ENCODE measurements around the gene FREM2. TPM values are rescaled to one million over a fixed set of nuclear protein-coding genes. Genes with fewer than 3 reads are reported as not detected.

The FREM2 gene
- total and polyA plus RNA-seq, 2 of the 13 experiments (the other 11 are each of a cell fraction or from before 2014, with no cell fraction given) = not detected

DNA sequence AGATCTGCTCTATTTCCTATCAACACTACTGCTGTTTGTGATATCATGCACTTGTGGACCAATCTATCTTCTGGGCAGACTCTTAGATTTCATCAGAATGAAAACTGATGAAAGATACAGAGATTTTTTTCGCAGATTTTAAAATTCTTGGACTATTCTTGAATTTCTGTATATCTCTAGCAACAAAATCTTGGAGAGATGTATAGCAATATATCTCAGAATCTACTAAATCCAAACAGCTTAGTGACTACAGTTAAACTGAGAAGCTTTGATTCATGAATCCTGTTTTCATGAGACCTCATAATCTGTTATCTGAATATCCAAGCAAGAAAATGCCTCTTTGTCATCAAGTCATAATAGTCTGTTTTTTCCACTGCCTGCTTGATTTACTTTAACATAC, 28.0 kb upstream of the FREM2 start:
- no peak overlapping the region for H3K27ac ChIP-seq (ENCODE audit: extremely low read length, insufficient read depth, low read length)
- CTCF ChIA-PET (ENCODE audit: low intra/inter-chr PET ratio, low total read pairs) = no interaction called here

More for the DNA sequence above, 28.0 kb upstream of the FREM2 start:
- DNase-seq (ENCODE audit: low spot score) = no peak
- in situ Hi-C loops (cut with HindIII; ENCODE audit: extremely low pct_ligation_motif_present, low pct_unique_long_range_greater_than_20kb) (no loop called here), intact Hi-C loops (cut with micrococcal nuclease; ENCODE audit: unreplicated experiment) (no loop called here)
- Histone ChIP-seq H2AFZ (ENCODE audit: low read length) (no peak overlapping the region), H3K27me3 (ENCODE audit: control insufficient read depth in 1 of 2, insufficient read depth in 2 of 2, low read length in 2 of 2) (no peaks in the 10 kb centered on the region; a peak in 1 of 5 replicates), H3K4me1 (ENCODE audit: insufficient read depth, low read length) (no peaks in the 10 kb centered on the region), H3K4me2 (ENCODE audit: low read depth, low read length) (no peak overlapping the region), H3K4me3 (replicated peaks in 1 of 3; ENCODE audit: insufficient read depth in 1 of 3, low read depth in 2 of 3, low read length in 3 of 3) (no peak overlapping the region), H3K36me3 (replicated peaks in 1 of 2; ENCODE audit: control insufficient read depth in 1 of 2, insufficient read depth in 2 of 2, low read length in 2 of 2) (no peaks in the 10 kb centered on the region), H3K9me3 (ENCODE audit: low read length) (no peaks in the 10 kb centered on the region), H4K20me1 (ENCODE audit: insufficient read depth, low read length) (no peaks in the 10 kb centered on the region), H3K79me2 (ENCODE audit: insufficient read depth, low read length) (no peaks in the 10 kb centered on the region), H3K9ac (ENCODE audit: insufficient read depth, low read depth, low read length) (no peak overlapping the region)
- no peak for FAIRE-seq
- ATAC-seq = no peak
- BruUV-seq (replicated peaks) = no TSS peak
- TF ChIP-seq ZFP37 (CRISPR knock-in tag; IDR thresholded peaks at IDR 0.05; ENCODE audit: borderline replicate concordance) (no peak), ZBTB42 (CRISPR knock-in tag; IDR thresholded peaks at IDR 0.05) (no peak), CBX1 (IDR thresholded peaks at IDR 0.05; ENCODE audit: low read depth) (no peak), ZNF83 (CRISPR knock-in tag; IDR thresholded peaks at IDR 0.05; ENCODE audit: borderline replicate concordance) (no peak), ZNF232 (CRISPR knock-in tag; IDR thresholded peaks at IDR 0.05; ENCODE audit: borderline replicate concordance) (no peak), ZNF670 (CRISPR knock-in tag; IDR thresholded peaks at IDR 0.05; ENCODE audit: borderline replicate concordance) (no peak), ZNF460 (CRISPR knock-in tag; IDR thresholded peaks at IDR 0.05; ENCODE audit: borderline replicate concordance) (no peak), REPIN1 (CRISPR knock-in tag; IDR thresholded peaks at IDR 0.05; ENCODE audit: borderline replicate concordance, low read depth) (no peak), ZNF619 (CRISPR knock-in tag; IDR thresholded peaks at IDR 0.05) (no peak), ZNF761 (CRISPR knock-in tag; conservative IDR thresholded peaks at IDR 0.05) (no peak), ZFP41 (CRISPR knock-in tag; IDR thresholded peaks at IDR 0.05; ENCODE audit: borderline replicate concordance) (no peak), HDAC6 (IDR thresholded peaks at IDR 0.05; ENCODE audit: low read depth, low read length) (no peak), ZNF883 (CRISPR knock-in tag; IDR thresholded peaks at IDR 0.05; ENCODE audit: not compliant biosample characterization) (no peak), RAD21 (CRISPR knock-in tag; IDR thresholded peaks at IDR 0.05) (no peak)
- TF ChIP-seq, protein P1, sequence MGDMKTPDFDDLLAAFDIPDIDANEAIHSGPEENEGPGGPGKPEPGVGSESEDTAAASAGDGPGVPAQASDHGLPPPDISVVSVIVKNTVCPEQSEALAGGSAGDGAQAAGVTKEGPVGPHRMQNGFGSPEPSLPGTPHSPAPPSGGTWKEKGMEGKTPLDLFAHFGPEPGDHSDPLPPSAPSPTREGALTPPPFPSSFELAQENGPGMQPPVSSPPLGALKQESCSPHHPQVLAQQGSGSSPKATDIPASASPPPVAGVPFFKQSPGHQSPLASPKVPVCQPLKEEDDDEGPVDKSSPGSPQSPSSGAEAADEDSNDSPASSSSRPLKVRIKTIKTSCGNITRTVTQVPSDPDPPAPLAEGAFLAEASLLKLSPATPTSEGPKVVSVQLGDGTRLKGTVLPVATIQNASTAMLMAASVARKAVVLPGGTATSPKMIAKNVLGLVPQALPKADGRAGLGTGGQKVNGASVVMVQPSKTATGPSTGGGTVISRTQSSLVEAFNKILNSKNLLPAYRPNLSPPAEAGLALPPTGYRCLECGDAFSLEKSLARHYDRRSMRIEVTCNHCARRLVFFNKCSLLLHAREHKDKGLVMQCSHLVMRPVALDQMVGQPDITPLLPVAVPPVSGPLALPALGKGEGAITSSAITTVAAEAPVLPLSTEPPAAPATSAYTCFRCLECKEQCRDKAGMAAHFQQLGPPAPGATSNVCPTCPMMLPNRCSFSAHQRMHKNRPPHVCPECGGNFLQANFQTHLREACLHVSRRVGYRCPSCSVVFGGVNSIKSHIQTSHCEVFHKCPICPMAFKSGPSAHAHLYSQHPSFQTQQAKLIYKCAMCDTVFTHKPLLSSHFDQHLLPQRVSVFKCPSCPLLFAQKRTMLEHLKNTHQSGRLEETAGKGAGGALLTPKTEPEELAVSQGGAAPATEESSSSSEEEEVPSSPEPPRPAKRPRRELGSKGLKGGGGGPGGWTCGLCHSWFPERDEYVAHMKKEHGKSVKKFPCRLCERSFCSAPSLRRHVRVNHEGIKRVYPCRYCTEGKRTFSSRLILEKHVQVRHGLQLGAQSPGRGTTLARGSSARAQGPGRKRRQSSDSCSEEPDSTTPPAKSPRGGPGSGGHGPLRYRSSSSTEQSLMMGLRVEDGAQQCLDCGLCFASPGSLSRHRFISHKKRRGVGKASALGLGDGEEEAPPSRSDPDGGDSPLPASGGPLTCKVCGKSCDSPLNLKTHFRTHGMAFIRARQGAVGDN (CRISPR knock-in tag; IDR thresholded peaks at IDR 0.05) = no peak
- POLR2A ChIA-PET = no interaction called here
- 0% methylated on average over 1 of the region's 1 CpG for WGBS (ENCODE audit: low lambda C conversion rate)
